ENCODE results near the gene HAUS1. TPM values are rescaled to one million over a fixed set of nuclear protein-coding genes. Genes with fewer than 3 reads are reported as not detected.

HAUS1 gene
- total RNA-seq, 1 experiment from 2014 or later = 185 TPM

Other genes with a start within 250 kb of the HAUS1 start
- 15.9 and 29.0 TPM in 2 replicates for gene EPG5, start 137.1 kb upstream of the HAUS1 start, total RNA-seq (2014; rRNA removed; shearing (Covaris generic))
- gene PSTPIP2, start 32.1 kb upstream of the HAUS1 start, total RNA-seq (2014; rRNA removed; shearing (Covaris generic)) = 0.76 and 1.3 TPM in 2 replicates
- 526 and 639 TPM in 2 replicates for gene ATP5F1A, start 6.1 kb upstream of the HAUS1 start, total RNA-seq (2014; rRNA removed; shearing (Covaris generic))